ENCODE measurements around the gene SETD7.

Gene SETD7

DNA sequence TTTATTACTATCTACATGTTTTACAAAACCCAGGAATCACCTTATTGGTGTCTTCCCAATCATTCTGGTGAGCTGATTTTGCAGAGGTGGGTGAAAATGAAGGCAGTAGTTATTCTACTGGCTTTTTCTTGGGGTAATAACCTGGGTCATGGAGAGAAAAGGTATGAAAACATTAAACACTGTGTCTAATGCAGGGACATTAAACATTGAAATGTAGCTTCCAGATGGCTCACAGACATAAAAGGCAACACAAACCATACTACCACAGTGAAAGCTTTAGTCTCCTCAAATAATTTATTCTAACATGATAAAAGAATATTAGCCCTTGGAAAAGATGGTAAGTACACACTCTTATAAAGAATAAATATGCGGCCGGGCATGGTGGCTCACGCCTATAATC, 8.0 kb downstream of the SETD7 start:
- DNase-seq, result no peak

DNA sequence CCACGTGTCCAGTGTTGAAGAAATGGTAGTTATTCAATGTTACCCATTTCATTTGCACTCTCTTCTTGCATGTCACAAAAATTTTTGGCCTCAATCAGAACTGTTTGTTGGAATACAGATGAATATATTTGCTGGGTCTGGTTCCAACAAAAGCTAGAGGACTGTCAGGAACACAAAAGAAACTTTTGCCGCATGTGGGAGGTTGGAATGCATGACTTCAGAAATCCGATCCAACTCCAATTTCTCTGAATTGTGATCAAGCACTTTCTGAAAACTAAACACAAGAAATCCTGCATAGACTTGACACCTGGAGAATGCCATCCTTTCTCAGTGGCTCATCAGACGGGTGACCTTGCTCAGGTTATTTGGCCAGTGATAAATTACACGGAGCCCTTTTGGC, 15.4 kb downstream of the SETD7 start:
- no peak for DNase-seq

DNA sequence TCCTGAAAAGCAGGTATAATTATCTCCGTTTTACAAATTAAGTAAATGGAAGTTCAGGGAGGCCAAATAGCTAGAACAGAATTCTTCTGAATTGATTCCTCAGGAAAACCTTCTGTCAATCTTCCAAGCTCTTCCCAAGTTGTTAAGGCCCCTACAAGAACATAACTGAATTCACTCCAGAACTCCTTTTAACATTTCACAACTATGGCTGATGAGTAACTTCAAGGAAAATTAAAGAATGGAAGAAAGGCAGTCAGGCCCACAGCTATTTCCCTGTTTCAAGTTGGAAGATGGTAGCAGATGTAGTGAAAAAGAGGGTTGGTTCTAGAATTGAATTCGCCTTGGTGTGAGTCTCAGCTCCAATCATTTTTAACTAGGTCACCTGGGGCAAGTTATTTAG, 15.9 kb downstream of the SETD7 start:
- no peak for DNase-seq

DNA sequence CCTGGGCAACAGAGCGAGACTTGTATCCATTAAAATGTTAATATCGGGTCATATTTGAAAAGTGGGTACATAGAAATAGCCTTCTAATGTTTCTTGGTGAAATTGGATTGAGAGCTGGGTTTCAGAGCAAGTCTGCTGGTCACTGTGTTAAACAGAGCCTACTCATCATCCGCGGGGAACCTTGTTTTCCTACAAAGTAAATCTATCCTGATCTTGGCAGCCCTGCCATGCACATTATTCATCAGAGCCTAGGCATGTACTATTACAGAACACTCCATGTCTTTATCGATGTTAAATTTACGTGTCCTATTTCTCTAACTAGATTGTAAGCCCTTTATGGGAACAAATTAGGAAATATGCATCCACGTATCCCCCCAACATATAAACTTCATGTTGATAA, 18.7 kb downstream of the SETD7 start:
- no peak for DNase-seq

DNA sequence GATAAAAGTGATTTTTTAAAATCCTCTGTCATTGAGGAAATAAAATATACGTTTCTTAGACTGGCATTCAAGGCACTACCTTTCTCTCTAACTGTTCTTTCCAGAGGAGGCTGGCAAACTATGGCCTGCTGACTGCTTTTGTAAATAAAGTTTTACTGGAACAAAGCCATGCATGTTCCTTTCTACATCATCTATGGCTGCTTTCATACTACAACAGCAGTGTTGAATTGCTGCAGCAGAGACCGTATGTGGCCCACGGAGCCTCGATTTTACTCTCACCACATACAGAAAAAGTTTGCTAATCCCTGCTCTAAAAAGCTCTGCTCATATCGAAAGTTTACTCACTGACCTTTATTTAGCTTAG, 20.2 kb downstream of the SETD7 start:
- DNase-seq, result no peak

DNA sequence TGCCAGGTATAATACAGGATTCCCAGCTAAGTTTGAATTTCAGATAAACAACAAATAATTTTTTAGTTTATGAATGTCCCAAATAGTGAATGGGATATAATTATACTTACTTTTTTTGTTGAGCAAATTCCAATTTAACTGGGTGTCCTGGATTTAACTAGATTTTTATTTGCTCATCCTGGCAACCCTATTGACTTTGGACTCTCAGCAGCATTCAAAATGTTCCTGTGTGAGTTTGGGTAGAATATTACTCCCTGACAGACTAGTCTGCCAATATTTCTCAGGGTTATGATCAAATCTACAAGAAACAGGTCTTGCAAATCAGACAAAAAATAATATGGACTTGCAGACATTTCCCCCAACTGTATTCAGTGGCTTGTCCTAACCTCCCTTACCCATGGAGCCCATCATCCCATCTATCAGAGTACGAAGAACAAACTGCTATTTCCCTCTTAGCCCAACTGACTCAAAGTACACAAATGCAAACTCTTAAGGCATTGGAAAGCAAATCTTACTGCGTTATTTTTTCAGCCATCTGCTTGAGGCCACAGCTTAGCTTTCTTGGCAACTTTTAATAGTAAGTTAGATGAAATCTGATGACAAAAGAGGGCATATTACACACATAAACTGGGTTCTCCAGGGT, 20.7 kb downstream of the SETD7 start:
- no peak for DNase-seq

DNA sequence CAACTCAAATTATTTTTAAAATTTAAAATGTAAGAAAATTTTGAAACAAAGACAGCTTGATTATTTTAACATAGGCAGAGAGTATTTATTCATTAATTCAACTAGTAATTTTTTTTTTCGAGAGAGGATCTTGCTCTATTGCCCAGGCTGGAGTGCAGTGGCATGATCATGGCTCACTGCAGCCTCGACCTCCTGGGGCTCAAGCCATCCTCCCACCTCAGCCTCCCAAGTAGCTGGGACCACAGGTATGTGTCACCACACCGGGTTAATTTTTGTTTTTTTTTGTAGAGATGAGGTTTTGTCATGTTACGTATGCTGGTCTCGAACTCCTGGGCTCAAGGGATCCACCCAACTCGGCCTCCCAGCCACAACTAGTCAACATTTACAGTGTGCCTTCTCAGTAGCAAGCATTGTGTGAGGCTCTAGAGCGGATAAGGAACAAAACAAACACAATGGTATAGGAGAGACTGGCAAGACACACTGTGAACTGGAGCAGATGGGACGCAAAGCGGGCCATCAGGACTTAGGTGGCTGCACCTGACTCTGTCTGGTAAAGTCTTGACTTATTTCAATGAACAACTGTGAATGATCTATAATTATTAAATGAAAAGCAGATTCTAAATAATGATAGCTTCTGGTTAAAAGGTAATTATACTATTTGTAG, 21.6 kb downstream of the SETD7 start:
- no peak for DNase-seq

DNA sequence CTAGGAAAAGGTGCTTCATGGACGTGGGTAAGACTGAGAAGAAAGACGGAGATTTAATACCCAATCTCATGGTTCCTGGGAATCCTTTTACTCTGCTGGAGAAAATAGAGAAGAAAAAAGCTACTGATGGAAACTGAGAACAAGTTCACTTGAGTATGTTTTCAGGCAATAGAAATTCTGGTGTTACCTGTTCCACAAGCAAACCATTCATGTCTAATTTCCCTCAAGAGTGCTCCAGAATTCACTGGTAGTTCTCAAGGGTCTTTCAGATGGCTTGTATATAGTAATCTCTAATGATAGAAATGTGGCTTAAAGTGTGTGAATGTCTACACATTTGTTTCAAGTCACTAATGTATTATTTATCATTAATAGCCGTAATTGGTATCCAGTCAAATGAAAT, 22.5 kb downstream of the SETD7 start:
- DNase-seq, result no peak

DNA sequence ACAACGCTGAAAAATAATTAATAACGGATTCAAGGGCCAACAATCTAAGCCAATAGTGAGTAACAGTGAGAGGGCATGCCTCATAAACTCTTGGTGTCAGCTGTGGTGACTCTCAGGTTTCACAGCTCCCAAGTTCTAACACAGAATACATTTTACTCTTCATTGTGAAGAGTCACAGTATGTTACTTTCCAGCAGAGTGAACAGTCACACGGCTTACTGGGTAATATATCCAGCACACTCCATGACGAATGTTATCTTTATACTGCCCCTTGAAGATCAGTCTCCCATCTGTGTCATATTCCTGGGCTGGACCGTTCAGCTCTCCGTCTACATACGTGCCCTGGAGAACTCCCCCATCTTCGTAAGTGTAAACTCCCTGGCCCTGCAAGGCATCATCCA, 23.1 kb downstream of the SETD7 start:
- DNase-seq, result no peak

DNA sequence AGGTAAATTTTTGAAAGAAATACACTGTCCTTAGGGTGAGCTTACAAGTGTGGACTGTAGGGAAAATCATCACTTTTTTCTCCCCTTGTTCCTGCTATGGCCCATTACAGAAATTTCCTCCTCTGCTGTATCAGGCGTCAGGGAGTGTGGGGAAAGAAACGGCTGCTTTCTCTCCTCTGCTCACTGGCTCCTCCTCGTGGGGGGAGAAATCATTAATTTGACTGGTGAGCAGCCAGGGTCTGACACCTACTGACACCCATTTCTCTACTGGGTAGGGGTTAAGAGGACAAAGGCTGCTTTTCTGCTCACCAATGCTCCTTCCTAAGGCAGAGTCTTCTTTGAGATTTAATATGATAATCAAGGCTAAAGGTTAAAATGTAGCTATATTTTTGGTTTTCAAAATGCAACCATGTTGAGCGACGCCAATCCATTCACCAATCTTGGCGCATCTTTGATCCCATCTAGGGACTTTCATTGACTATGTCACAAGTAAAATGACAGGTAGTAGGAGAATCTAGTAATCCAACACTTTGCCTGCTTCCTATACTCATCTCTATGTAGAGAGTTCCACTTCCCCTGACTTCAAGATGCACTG, 25.1 kb downstream of the SETD7 start:
- peak; percentile 0 to 30 (median 8) for DNase-seq

DNA sequence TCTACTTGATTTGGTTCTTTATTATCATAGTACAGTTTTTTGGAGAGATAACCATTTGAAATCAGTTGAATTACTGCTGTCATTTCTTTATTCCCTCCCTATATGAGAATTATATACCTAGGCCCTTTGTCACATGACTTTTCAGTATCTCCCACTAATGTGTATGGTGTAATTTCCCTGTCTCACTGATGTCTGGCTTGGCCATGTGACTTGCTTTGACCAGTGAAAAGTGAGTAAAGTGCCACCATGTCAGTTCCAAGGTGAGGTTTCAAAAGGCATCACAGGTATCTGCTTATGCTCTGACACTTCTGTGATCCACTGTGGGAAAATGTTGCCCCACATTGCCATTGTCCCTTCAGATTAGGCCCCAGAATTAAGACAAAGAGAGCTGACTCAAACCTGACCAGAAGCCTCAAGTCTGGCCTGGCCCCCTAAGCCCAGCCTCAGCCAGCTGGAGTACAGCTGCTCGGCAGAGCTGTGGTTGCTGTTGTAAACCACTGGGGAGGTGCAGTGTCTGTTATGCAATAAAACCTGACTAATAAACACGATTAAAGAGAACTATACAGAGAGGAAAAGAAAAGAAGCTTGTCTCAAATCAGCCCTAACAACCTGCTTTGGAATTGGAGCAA, 27.5 kb downstream of the SETD7 start:
- no peak for DNase-seq

DNA sequence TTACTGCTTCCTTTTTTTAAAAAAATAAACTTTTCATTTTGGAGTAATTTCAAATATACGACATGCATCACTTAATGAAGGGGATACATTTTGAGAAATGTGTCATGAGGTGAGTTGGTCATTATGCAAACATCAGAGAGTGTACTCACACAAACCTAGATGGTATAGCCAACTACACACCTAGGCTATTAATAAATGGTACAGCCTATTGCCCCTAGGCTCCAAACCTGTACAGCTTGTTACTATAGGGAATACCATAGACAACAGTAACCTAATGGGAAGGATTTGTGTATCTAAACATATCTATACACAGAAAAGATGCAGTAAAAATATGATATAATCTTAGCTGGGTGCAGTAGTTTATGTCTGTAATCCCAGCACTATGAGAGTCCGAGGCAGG, 29.1 kb downstream of the SETD7 start:
- DNase-seq, result no peak

DNA sequence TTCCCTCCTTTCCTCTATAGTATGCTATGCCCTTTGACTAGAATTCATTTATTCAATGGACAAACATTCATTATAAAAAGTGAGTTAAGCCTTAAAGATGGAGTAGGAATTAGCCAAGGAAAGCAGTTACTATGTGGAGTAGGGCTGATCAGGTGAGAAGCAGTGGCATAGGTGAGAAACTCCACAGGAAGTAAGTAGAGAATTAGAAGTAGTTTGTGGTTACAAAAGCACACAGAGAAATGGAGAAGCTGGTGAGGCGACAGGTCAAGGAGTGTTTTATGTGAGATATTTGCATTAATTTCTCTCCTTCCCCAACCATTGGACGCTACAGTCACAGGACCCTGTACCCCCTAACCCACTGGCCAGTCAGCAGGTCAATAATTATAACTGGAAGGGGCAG, 30.6 kb downstream of the SETD7 start:
- DNase-seq, result no peak

DNA sequence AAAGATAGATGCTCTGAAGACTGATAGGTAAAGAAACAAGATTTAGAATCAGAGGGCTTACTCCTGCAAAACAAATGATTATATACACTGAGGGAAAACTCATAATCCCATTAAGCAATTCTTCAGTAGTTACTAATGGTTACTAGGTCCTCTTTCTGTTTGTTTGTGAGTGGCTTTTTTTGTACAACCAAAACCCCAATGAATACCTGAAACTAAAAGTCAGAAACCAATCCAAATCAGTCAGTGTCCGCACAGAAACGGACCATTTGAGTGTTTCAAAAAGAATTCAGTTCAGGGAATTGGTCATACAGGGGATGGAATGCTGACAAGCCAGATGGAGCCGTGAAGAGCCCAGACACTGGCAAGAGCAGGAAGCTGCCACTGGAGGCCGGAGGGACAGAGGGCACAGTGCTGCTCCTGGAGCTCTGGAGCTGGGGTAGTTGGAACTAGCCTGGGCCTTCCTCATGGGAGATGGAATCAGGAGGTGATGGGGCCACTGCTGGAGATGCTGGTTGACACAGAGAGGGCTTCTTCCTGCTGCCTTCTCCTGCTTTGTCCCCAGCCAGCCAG, 31.9 kb downstream of the SETD7 start:
- DNase-seq, result no peak

DNA sequence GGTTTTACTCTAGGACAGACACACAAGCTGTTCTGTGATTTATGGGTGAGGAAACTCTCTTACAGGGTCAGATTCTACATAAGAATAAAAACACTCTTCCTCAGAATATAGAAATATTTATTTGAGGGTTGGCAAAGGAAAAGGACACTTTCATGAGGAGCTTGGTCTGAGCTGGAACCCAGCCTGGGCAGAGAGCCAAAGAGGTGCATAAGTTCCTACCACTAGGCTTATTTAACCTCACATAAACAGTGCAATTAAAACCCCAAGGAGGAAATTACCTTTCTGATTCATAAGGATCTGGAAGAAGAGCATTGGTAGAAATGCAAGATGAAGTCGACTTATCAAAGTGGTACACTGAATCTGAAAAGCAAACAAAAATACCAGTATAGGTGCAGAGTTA, 32.9 kb downstream of the SETD7 start:
- DNase-seq, result no peak

DNA sequence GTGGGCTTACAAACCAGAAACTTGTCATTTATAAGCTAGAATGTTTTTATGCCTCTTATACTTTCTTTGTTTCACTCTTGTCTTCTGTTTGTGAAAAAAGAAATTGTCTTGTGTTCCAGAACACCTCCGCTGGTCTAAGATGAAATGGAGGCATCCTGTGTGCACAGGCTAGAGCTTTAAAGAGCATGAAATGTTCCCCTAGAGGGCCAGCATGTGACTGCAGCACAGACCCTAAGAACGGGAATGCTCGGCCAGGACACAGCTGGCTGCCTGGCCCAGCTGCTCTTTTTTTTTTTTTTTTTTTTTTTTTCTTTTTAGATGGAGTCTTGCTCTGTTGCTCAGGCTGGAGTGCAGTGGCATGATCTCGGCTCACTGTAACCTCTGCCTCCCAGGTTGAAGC, 33.6 kb downstream of the SETD7 start:
- no peak for DNase-seq

DNA sequence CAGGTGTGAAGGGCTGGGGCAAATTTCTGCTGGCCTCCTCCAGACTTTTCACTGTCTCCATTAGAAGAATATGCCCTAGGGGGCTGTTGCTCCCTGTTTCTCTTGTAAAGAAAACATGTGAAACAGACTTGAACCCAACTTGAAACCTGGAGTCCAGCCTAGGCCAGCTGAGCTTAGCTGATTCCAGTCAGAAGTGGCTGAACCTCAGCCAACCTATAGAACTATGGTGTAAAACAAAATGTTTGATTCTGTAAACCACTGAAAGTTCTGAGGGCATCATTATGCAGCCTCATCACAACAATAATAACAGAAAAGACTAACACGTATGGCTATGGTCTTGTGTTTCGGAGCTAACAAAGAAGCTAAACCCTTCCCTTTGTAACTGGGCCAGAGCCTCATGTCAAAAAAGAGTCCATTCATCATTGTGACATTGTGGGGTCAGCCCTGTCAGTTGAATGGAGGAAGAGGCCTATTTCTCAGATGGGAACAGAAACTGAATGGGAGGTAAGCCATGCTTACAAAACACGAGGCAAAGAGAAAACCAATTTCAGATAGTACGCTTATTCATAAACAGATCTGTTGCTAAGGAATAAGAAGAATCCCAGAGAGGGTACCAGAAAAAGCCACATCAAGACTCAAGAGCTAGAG, 34.1 kb downstream of the SETD7 start:
- DNase-seq, result no peak

DNA sequence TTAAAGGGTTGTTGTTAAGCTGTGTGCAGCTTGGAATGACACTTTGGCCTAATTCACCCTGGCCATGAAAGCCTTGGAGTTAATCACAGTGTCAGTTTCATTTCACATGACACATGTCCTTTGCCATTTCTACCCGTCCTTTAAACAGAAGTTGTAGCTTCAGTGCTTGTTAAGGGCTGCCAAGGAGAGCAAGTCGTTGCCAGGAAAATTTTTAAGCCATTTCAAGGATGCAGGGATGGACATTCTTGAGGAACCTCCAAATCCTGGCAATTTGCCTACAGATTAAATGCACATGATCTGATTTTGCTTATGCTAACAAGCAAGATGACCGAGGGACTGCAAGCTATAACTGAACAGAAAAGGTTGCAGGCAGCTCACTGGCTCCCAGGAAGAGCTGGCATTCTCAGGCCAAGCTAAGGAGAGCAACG, 40.5 kb downstream of the SETD7 start:
- no peak for DNase-seq

DNA sequence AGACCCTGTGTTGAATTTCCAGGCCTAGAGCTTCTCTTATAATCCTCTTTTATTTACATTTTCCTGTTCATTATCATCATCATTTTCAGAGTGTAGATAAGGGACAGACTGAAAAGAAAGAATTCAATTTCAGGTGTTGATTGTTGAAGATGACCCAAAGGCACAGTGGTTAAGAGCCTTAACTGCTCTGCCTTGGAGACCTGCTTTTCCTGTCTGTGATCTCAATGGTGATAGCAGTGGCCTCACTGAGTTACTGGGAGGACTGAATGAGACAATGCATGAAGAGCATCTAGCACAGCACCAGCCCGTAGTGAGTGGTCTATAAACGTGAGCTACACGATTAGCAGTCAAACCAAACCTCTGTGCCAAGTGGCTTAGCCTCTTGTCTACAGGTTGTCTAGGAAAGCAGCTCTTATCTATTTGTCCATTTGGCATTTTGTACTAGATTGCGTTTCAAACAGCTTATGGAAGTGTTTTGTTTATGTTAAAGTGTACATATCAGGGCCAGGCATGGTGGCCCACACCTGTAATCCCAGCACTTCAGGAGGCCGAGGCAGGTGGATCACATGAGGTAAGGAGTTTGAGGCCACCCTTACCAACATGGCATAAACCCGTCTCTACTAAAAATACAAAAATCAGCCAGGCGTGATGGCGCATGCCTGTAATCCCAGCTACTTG, 41.5 kb downstream of the SETD7 start:
- no peak for DNase-seq

DNA sequence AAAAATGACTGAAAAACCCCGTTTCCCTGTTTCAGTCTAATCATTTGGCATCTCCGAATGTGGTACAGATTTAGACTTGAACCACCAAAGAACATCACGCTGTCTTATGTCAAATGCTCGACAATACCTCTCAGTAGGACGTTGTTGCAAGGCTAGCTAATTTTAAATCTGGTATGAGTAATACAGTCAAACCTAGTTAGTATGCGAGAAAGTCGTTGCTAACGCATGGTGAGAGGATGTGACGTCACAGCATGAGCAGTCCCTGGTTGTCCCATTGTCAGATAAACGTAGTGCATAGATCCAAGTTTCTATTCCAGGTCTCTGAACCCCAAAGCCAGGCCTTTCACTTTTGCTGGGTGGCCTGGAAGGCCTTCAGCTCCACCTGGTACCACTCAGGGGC, 44.7 kb downstream of the SETD7 start:
- DNase-seq, result no peak

DNA sequence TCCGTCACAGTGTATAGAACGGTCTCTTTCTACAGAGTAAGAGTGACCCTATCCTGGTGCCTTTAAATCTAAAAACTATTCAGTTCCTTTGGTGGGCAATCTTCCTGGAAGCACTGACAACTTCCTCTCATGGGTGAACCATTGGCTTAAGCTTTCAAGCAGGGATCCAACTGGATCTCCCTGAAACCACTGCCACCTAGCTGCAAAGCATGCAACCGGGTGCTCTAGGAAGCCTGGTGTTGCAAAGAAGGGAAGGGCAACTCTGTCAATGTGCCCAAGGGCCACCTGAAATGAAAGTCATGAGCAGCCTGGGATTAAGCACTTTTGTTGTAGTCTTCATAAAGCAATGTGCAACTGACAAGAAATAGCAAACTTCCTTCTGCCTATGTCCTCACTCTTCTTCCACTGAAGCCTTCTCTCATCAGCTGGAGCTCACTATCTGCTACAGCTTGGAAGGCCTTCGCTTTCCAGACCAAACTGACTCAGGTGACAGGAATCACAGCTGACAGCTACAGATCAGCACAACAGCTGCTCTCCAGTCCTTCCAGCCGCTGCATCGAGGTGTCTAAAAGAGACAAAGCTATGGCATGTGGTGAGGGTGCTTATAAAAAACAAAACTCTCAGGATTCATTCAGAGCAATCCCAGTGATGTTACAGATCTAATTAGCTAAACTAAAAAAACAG, 46.1 kb downstream of the SETD7 start:
- DNase-seq, result no peak

DNA sequence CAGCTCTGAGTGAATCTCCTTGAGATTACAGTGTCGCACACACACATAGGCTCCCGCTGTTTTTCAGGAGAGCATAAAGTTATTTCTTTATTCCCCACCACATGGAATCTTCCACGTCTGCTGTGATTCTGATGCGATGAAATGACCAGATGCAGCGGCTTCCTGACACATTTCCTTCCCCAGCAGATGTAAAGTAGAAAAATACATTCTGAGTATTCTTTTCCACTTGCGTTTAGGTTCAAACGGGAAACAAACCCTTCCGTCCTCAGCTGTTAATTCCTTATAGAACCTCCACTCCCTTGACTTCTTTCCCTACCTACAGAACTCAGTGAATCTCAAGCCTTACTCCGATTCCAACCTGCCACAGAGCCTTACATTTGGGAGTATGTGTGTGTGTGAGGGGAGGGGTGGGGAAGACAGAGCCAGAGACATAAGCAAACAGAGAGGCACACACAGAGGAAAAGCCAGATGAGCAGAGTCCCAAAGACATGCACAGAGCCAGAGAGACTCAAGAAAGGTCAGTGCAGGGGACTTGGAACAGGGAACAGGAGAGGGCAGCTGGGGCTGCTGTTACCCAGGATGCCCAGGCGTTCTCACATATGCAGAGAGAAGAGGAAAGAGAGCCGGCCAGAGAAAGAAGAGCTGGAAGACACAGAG, 47.3 kb downstream of the SETD7 start:
- DNase-seq, result no peak
